ENCODE data around the gene ANKRD49. TPM values are rescaled to one million over a fixed set of nuclear protein-coding genes. Genes with fewer than 3 reads are reported as not detected.

ANKRD49 gene
- total RNA-seq (2014; rRNA removed; shearing (Covaris generic)) = 9.3 and 20.6 TPM in 2 replicates

GRCh38 chr11:94493281-94494125 is at the start of gene ANKRD49, which contains the start of gene MRE11:
ANKRD49 (plus strand) TSS chr11:94493984; CDS start chr11:94496694, 2,710 bp downstream.
MRE11 (minus strand) TSS chr11:94493844; CDS start chr11:94492801, 1,043 bp downstream.

DNA sequence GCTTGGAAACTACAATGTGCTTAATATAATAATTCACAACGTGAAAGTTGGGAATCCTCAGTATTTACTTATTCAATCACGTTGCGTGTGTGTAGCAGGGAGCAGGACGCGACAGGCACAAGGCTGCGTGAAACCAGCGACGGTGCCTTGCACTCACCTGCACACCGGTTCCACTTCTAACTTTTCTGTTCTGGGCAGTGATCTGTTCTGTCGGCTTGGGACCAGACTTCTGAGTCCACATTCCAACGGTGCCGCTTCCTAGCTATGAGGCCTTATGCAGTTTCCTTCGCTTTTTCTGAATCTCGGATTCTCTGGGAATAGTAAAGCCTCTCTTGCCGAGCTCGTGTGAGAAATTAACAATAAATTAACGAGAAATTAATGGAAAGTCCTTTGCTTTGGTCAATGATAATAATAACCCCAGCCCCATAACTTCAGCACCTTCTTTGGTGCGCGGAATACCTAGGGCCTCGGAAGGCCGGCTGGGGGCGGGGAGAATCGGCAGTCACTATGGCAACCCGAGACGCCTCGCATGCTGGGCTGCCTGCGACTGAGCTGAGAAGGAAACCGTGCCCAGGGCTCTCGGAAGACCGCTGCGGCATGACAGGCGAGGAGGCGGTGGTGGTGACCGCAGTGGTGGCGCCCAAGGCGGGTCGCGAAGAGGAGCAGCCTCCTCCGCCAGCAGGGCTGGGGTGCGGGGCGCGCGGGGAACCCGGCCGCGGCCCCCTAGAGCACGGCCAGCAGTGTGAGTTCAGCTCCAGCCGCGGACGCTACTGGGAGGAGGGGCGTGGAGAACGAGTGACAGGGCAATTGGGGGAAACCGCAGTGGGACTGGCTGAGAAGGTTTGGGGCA is 18.4 kb downstream of the ANKRD49 start, which contains the start of gene C11orf97:
TSS of gene C11orf97 (plus strand) at position 530 of the 850 bp plus-strand sequence. CDS start at position 598, 68 bp downstream.

DNA sequence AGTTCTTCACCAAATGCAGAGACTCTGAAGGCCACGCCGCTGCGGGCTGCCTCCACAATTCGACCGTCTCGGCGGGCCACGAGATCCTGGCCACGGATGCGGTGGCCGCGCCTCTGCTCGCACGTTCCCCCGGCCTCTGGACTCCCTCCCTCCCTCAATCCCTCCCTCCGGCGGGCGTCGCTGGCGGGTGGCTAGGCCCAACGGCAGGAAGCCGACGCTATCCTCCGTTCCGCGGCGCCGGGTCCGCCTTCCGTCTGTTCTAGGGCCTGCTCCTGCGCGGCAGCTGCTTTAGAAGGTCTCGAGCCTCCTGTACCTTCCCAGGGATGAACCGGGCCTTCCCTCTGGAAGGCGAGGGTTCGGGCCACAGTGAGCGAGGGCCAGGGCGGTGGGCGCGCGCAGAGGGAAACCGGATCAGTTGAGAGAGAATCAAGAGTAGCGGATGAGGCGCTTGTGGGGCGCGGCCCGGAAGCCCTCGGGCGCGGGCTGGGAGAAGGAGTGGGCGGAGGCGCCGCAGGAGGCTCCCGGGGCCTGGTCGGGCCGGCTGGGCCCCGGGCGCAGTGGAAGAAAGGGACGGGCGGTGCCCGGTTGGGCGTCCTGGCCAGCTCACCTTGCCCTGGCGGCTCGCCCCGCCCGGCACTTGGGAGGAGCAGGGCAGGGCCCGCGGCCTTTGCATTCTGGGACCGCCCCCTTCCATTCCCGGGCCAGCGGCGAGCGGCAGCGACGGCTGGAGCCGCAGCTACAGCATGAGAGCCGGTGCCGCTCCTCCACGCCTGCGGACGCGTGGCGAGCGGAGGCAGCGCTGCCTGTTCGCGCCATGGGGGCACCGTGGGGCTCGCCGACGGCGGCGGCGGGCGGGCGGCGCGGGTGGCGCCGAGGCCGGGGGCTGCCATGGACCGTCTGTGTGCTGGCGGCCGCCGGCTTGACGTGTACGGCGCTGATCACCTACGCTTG is 50.2 kb downstream of the ANKRD49 start, which contains the start of gene FUT4:
TSS of gene FUT4 (plus strand) at position 227 of the 951 bp plus-strand sequence. CDS start at position 440, 213 bp downstream.

Small RNA genes lying within 50 kb of the gene (small RNA-seq; reads per million reads assigned to genes)
- not detected for gene MIR548L

Other genes with a start within 250 kb of the ANKRD49 start
- gene IZUMO1R, start 189.4 kb upstream of the ANKRD49 start, total RNA-seq (2014; rRNA removed; shearing (Covaris generic)) = not detected in 2 replicates
- gene GPR83, start 92.6 kb upstream of the ANKRD49 start, total RNA-seq (2014; rRNA removed; shearing (Covaris generic)) = 0.08 TPM in 1 of 2 replicates, not detected in the other
- 26.3 and 27.4 TPM in 2 replicates for gene MRE11, start 140 bp upstream of the ANKRD49 start, total RNA-seq (2014; rRNA removed; shearing (Covaris generic))
- not detected in 2 replicates for gene C11orf97, start 18.5 kb downstream of the ANKRD49 start, total RNA-seq (2014; rRNA removed; shearing (Covaris generic))
- gene FUT4, start 49.9 kb downstream of the ANKRD49 start, total RNA-seq (2014; rRNA removed; shearing (Covaris generic)) = not detected in 2 replicates
- gene PIWIL4, start 73.4 kb downstream of the ANKRD49 start, total RNA-seq (2014; rRNA removed; shearing (Covaris generic)) = not detected in 2 replicates

All from A375 (cell line).